WERI-Rb-1 (cell line): ENCODE data around the gene EID2B.

Experiments
- DNase-seq: peaks from one replicate; pipeline ENCODE4 v3.0.0-alpha.2; 2020
- H3K27ac ChIP-seq: fragments of 250-450 bp; sonication (Bioruptor Pico); 2 replicates; pipeline ENCODE4 v1.5.1; 2020; ENCODE audit warnings: mild to moderate bottlenecking, moderate library complexity
- H3K27me3 ChIP-seq: fragments of 250-450 bp; sonication (Bioruptor Pico); 2 replicates; pipeline ENCODE4 v1.5.1; 2021; ENCODE audit warnings: mild to moderate bottlenecking, low read depth, moderate library complexity; ENCODE audit not compliant: insufficient read depth, severe bottlenecking
- H3K36me3 ChIP-seq: fragments of 250-450 bp; sonication (Bioruptor Pico); 2 replicates; pipeline ENCODE4 v1.5.1; 2020; ENCODE audit warnings: mild to moderate bottlenecking, moderate library complexity
- H3K4me3 ChIP-seq: 2 replicates; pipeline ENCODE4 v1.5.1; 2011; ENCODE audit warnings: low read depth, mild to moderate bottlenecking, control low read depth, low read length
- H3K9me3 ChIP-seq: fragments of 250-450 bp; sonication (Bioruptor Pico); 2 replicates; pipeline ENCODE4 v1.5.1; 2021; ENCODE audit warnings: mild to moderate bottlenecking, moderate library complexity; ENCODE audit not compliant: severe bottlenecking
- TF ChIP-seq, protein P1 (sequence below): IDR thresholded peaks from 2 replicates; pipeline ENCODE4 v1.5.1; 2011; ENCODE audit warnings: low read depth, mild to moderate bottlenecking, control low read depth, inconsistent platforms, low read length

EID2B gene

DNA sequence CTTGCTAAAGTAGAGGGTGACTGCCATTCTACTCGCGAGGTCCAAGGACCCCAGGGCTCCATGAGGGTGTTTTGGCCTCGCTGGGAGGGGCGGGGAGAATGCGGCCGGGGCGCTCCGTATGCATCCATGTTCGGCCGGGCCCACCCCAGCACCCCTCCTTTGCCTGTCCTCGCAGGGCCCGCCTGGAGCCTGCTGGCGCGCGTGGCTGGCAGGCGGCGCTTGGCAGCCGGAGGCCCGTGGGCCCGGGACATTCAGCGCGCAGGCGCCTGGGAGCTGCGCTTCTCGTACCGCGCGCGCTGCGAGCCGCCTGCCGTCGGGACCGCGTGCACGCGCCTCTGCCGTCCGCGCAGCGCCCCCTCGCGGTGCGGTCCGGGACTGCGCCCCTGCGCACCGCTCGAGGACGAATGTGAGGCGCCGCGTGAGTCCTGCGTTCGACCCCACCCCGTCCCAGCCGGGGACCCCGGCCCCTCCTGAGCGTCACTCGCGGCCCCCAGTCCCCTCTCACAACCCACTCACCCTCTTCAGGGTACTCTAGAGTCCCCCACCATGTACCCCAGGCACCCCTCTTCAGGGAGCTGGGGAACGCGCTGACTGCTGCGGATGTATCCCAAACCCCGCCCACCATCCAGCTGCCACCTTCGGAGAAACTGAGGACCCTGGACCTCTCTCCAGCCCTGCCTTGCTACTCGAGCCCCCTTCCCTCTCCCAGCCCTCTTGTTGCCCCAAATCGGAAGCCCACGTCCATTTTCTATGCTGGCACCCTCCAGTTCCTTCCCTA lies 29.8 kb downstream of the EID2B start:
- peak; percentile 76 for DNase-seq
- H3K4me3 ChIP-seq = no peak overlapping the region
- no peaks in the 10 kb centered on the region for H3K9me3 ChIP-seq
- H3K36me3 ChIP-seq = peaks cover 22% of the 10 kb centered on the region
- 0 out of 2 replicates have a peak overlapping the region, but pooled peaks have one; percentile 46 for H3K27ac ChIP-seq
- TF ChIP-seq, protein P1, sequence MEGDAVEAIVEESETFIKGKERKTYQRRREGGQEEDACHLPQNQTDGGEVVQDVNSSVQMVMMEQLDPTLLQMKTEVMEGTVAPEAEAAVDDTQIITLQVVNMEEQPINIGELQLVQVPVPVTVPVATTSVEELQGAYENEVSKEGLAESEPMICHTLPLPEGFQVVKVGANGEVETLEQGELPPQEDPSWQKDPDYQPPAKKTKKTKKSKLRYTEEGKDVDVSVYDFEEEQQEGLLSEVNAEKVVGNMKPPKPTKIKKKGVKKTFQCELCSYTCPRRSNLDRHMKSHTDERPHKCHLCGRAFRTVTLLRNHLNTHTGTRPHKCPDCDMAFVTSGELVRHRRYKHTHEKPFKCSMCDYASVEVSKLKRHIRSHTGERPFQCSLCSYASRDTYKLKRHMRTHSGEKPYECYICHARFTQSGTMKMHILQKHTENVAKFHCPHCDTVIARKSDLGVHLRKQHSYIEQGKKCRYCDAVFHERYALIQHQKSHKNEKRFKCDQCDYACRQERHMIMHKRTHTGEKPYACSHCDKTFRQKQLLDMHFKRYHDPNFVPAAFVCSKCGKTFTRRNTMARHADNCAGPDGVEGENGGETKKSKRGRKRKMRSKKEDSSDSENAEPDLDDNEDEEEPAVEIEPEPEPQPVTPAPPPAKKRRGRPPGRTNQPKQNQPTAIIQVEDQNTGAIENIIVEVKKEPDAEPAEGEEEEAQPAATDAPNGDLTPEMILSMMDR = peak; percentile 85
- H3K27me3 ChIP-seq = no peaks in the 10 kb centered on the region

DNA sequence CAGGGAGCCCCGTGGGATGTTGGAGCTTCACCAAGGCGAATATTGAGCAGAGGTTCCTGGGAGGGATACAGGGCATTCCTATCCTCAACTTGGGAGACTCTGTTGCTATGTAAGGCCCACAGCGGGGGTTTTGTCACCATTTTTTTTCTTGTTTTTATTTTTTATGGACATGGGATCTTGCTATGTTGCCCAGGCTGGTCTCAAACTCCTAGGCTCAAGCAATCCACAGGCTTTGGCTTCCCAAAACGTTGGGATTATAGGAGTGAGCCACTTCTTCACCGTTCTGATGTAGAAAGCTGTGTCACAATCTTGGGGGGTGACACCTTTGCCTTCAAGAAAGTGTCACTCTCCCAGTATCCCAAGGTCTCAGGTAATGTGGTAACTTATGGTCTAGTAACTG lies 31.3 kb downstream of the EID2B start:
- TF ChIP-seq, protein P1 = no peak
- Histone ChIP-seq H3K9me3 (no peaks in the 10 kb centered on the region), H3K4me3 (no peak overlapping the region), H3K27me3 (no peaks in the 10 kb centered on the region), H3K36me3 (peaks cover 22% of the 10 kb centered on the region), H3K27ac (no peak overlapping the region)
- DNase-seq = no peak

DNA sequence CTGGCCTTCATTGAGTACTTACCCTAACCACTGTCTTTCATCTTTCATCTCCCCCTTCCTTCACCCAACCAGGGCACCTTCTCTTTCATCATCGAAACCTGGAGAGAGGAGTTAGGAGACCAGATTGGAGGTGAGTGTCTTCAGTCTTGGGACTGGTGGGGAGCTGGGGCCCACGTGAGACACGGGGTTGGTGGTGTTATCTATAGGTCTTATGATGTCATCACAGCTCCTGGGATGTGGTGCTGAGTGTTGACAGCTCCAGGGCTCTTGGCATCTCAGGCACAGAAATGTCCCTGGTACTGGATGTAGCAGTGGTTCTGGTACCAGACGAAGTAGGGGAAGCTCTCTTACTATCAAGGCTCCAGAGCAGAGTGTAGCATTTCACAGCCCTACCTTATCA lies 32.1 kb downstream of the EID2B start:
- no peak for DNase-seq
- H3K27ac ChIP-seq = no peak overlapping the region
- peaks cover 21% of the 10 kb centered on the region for H3K36me3 ChIP-seq
- no peaks in the 10 kb centered on the region for H3K9me3 ChIP-seq
- no peaks in the 10 kb centered on the region for H3K27me3 ChIP-seq
- TF ChIP-seq, protein P1 = no peak
- H3K4me3 ChIP-seq = no peak overlapping the region

DNA sequence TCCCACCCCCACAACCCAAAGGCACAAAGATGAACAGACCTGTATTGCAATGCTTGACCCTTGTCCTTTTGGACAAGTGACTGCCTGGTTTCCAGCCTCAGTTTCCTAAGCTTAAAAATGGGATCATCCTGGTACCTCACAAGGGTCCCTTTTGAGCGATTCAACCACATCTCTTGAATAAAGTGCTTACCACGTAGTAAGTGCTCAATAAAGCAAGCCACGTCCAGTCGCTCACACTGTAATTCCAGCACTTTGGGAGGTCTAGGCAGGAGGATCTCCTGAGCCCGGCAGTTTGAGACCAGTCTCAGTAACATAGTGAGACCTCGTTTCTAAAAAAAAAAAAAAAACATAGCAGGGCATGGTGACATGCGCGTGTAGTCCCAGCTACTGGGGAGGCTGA lies 32.7 kb downstream of the EID2B start:
- no peak for DNase-seq
- no peaks in the 10 kb centered on the region for H3K9me3 ChIP-seq
- peak overlapping the region; percentile 73 for H3K4me3 ChIP-seq
- peaks cover 19% of the 10 kb centered on the region for H3K36me3 ChIP-seq
- H3K27me3 ChIP-seq = no peaks in the 10 kb centered on the region
- no peak overlapping the region for H3K27ac ChIP-seq
- TF ChIP-seq, protein P1 = no peak

DNA sequence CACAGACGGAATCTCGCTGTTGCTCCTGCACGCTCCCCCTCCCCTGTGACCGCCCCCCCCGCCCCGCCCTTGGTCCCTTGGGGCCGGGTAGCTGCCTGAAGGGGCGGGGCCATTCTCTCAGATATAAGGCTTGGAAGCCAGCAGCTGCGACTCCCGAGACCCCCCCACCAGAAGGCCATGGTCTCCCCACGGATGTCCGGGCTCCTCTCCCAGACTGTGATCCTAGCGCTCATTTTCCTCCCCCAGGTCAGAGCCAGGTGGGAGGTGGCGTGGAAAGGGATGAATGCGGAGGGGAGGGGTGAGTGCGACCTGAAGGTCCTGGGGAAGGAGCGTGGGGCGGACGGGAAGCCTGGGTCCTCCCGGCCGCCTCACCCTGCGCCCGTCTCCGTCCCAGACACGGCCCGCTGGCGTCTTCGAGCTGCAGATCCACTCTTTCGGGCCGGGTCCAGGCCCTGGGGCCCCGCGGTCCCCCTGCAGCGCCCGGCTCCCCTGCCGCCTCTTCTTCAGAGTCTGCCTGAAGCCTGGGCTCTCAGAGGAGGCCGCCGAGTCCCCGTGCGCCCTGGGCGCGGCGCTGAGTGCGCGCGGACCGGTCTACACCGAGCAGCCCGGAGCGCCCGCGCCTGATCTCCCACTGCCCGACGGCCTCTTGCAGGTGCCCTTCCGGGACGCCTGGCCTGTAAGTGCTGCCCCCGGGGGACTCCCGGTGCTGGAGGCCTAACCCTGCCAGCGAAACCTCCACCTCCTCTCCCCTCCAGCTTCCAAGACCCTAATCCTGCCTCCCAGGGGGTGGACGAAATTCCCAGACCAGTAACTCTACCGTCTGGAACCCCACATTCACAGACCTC lies 33.6 kb downstream of the EID2B start, which contains the start of gene DLL3:
TSS of gene DLL3 (plus strand) at position 150 of the 845 bp plus-strand sequence. CDS start at position 178, 28 bp downstream.
- Histone ChIP-seq H3K27ac (peak within 1 kb of the TSS; percentile 78), H3K4me3 (peak within 1 kb of the TSS; percentile 73), H3K27me3 (no peaks in the 10 kb centered on the region), H3K36me3 (peaks cover 15% of the 10 kb centered on the region), H3K9me3 (no peaks in the 10 kb centered on the region)
- TF ChIP-seq, protein P1 = no peak
- DNase-seq = peak; percentile 77
